Nephron (organoid): Measurements from ENCODE around the gene COG5.

ENCODE experiments used
- H3K27ac Mint-ChIP-seq, 3 experiments: 2 replicates each; pipeline ENCODE4 v1.8.0; 2020; ENCODE audit warnings: mixed read lengths in 3 of 3, mild to moderate bottlenecking in 2 of 3, moderate library complexity in 1 of 3
- H3K27me3 Mint-ChIP-seq: 2 replicates; pipeline ENCODE4 v1.8.0; 2021; ENCODE audit warnings: low read depth, mild to moderate bottlenecking, moderate library complexity, mixed read lengths
- H3K36me3 Mint-ChIP-seq: 2 replicates; pipeline ENCODE4 v1.8.0; 2020; ENCODE audit warnings: low read depth, mixed read lengths
- H3K4me1 Mint-ChIP-seq: 2 replicates; pipeline ENCODE4 v1.8.0; 2020; ENCODE audit warnings: mixed read lengths
- H3K4me3 Mint-ChIP-seq, 3 experiments: 2 replicates each; pipeline ENCODE4 v1.8.0; 2020; ENCODE audit warnings: mild to moderate bottlenecking in 3 of 3, mixed read lengths in 3 of 3, moderate library complexity in 2 of 3
- H3K9me3 Mint-ChIP-seq: 2 replicates; pipeline ENCODE4 v1.8.0; 2020; ENCODE audit warnings: mixed read lengths
- CTCF ChIP-seq, 3 experiments: fragments of 200-600 bp; sonication (generic); IDR thresholded peaks; one replicate each; pipeline ENCODE4 v1.5.0; 2021; ENCODE audit warnings: antibody characterized with exemption in 3 of 3; ENCODE audit not compliant: unreplicated experiment in 3 of 3

Gene COG5

DNA sequence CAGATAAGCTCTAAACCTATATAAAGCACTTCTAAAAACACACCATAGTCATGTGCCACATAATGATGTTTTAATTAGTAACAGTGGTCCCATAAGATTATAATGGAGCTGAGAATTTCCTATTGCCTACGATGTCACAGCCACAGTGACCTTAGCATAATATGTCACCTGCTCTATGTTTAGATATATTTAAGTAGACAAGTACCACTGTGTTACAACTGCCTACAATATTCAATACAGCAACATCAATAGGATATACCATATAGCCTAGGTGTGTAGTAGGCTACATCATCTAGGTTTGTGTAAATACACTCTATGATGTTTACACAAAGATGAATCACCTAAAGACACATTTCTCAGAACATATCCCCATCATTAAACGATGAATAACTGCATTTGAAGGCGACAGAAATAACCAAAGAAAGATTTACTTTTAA lies 69.4 kb downstream of the COG5 start:
- TF ChIP-seq CTCF (IDR thresholded peaks at IDR 0.05; ENCODE audit: unreplicated experiment in 3 of 3) = no peak
- H3K4me1 Mint-ChIP-seq = peaks cover 10% of the 10 kb centered on the region

DNA sequence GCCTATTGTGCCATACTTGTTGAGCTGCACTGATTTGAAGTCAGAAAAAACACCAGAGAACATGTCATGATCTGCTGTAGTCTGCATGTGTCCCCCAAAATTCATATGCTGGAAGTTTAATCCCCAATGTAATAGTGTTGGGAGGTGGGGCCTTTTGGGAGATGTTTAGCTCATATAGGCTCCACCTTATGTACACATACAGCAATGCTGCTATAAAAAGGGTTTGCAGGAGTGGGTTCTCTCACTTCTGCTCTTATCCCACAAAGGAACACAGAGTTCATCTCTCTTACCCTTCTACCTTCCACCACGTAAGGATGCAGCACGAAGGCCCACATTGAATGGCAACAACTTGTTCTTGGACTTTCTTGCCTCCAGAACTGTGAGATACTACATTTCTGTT lies 70.8 kb downstream of the COG5 start:
- no peak for TF ChIP-seq CTCF (IDR thresholded peaks at IDR 0.05; ENCODE audit: unreplicated experiment in 3 of 3)
- H3K9me3 Mint-ChIP-seq = peaks cover 4% of the 10 kb centered on the region
- no peak overlapping the region for H3K27ac Mint-ChIP-seq
- H3K4me3 Mint-ChIP-seq = no peak overlapping the region
- H3K36me3 Mint-ChIP-seq = peaks cover 14% of the 10 kb centered on the region
- H3K4me1 Mint-ChIP-seq = peaks cover 10% of the 10 kb centered on the region
- H3K27me3 Mint-ChIP-seq = peaks cover 3% of the 10 kb centered on the region

More for the DNA sequence above, 69.4 kb downstream of the COG5 start:
- Mint-ChIP-seq H3K4me3 (no peak overlapping the region), H3K27me3 (peaks cover 3% of the 10 kb centered on the region), H3K36me3 (peaks cover 16% of the 10 kb centered on the region), H3K27ac (no peak overlapping the region), H3K9me3 (peaks cover 4% of the 10 kb centered on the region)

DNA sequence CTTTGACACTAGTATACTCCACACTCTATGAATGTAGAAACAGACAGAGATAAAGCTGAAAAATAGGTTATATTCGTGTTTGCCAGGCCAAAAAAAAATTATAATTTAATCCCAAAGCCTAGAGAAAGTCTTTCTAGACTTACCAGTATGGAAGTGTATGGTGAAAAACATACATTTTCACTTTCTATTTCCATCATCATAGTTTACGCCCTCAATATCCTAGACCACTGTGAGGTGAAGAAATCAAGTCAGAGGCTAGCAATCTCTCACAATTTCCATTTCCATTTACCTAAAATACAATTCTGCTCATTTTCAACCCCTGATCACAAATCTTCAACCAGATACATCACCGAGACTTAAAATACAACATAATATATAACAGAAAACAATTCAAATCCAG lies 77.7 kb downstream of the COG5 start:
- Mint-ChIP-seq H3K9me3 (no peaks in the 10 kb centered on the region), H3K4me1 (no peaks in the 10 kb centered on the region), H3K36me3 (no peaks in the 10 kb centered on the region), H3K4me3 (no peak overlapping the region), H3K27me3 (peaks cover 3% of the 10 kb centered on the region), H3K27ac (no peak overlapping the region)
- TF ChIP-seq CTCF (IDR thresholded peaks at IDR 0.05; ENCODE audit: unreplicated experiment in 3 of 3) = no peak

- TF ChIP-seq CTCF (IDR thresholded peaks at IDR 0.05; ENCODE audit: unreplicated experiment in 3 of 3) = no peak
- Mint-ChIP-seq H3K4me3 (no peak overlapping the region), H3K36me3 (no peaks in the 10 kb centered on the region), H3K27ac (no peak overlapping the region), H3K9me3 (no peaks in the 10 kb centered on the region), H3K4me1 (no peaks in the 10 kb centered on the region), H3K27me3 (no peaks in the 10 kb centered on the region)
These were observed 81.1 kb downstream of the COG5 start for GRCh38 chr7:107482571-107482970.

GRCh38 chr7:107480932-107481331 lies 82.8 kb downstream of the COG5 start:
- no peaks in the 10 kb centered on the region for H3K9me3 Mint-ChIP-seq
- TF ChIP-seq CTCF (IDR thresholded peaks at IDR 0.05; ENCODE audit: unreplicated experiment in 3 of 3) = no peak
- H3K4me1 Mint-ChIP-seq = no peaks in the 10 kb centered on the region
- H3K27me3 Mint-ChIP-seq = no peaks in the 10 kb centered on the region
- no peaks in the 10 kb centered on the region for H3K36me3 Mint-ChIP-seq
- no peak overlapping the region for H3K27ac Mint-ChIP-seq
- H3K4me3 Mint-ChIP-seq = no peak overlapping the region

- no peak overlapping the region for H3K27ac Mint-ChIP-seq
- no peaks in the 10 kb centered on the region for H3K27me3 Mint-ChIP-seq
- H3K9me3 Mint-ChIP-seq = no peaks in the 10 kb centered on the region
- H3K36me3 Mint-ChIP-seq = no peaks in the 10 kb centered on the region
- no peaks in the 10 kb centered on the region for H3K4me1 Mint-ChIP-seq
- no peak overlapping the region for H3K4me3 Mint-ChIP-seq
- no peak for TF ChIP-seq CTCF (IDR thresholded peaks at IDR 0.05; ENCODE audit: unreplicated experiment in 3 of 3)
These were observed 84.4 kb downstream of the COG5 start for GRCh38 chr7:107479303-107479702.
